Stimulated activated CD8-positive, alpha-beta memory T cell treated with anti-CD3 and anti-CD28 coated beads, Interleukin-4, amount 100 ng/mL, for 1 hour (primary cell): ENCODE data around the gene CNTNAP2.
"Not testable (repeated sequence)": the region's sequence is repeated elsewhere in the genome, so short reads cannot be mapped to it uniquely, and the experiment has no call there.

Source experiments
- DNase-seq, 2 donors: peaks; one replicate each; pipeline ENCODE4 v3.0.0-alpha.2; 2020; ENCODE audit warnings: low read depth in 2 of 2, low spot score in 1 of 2

CNTNAP2 gene

GRCh38 chr7:148451526-148451925 is 2334.9 kb downstream of the CNTNAP2 start:
- DNase-seq: not testable (repeated sequence)

GRCh38 chr7:148456351-148456750 is 2339.8 kb downstream of the CNTNAP2 start:
- DNase-seq: no peak

- DNase-seq: no peak
Measured at GRCh38 chr7:148457310-148457921, 2340.8 kb downstream of the CNTNAP2 start.

- DNase-seq: no peak
Measured at GRCh38 chr7:148458263-148458662, 2341.7 kb downstream of the CNTNAP2 start.

- no peak for DNase-seq
Measured at GRCh38 chr7:148461392-148462179, 2345.0 kb downstream of the CNTNAP2 start.

GRCh38 chr7:148462774-148463173 is 2346.2 kb downstream of the CNTNAP2 start:
- not testable (repeated sequence) for DNase-seq

- DNase-seq: no peak
Measured at GRCh38 chr7:148463210-148463609, 2346.6 kb downstream of the CNTNAP2 start.

- no peak for DNase-seq
Measured at GRCh38 chr7:148464947-148465346, 2348.3 kb downstream of the CNTNAP2 start.

GRCh38 chr7:148465441-148465840 is 2348.8 kb downstream of the CNTNAP2 start:
- DNase-seq: not testable (repeated sequence)

GRCh38 chr7:148466120-148466519 is 2349.5 kb downstream of the CNTNAP2 start:
- DNase-seq: no peak

- DNase-seq: no peak
Measured at GRCh38 chr7:148468700-148469098, 2352.1 kb downstream of the CNTNAP2 start.
